K562 (cell line): ENCODE results near the gene GGA3. TPM values are rescaled to one million over a fixed set of nuclear protein-coding genes. Genes with fewer than 3 reads are reported as not detected.

Experiments used
- BHLHE40 ChIP-seq: IDR thresholded peaks from 2 replicates; pipeline ENCODE4 v1.6.1; 2011; ENCODE audit warnings: low read length, improper control_type of control experiment
- MAFF ChIP-seq: IDR thresholded peaks from 2 replicates; pipeline ENCODE4 v1.6.1; 2012; ENCODE audit warnings: low read length, improper control_type of control experiment
- MBD2 ChIP-seq: sonication (generic); IDR thresholded peaks from 2 replicates; pipeline ENCODE4 v1.6.1; 2016; ENCODE audit warnings: low read depth, borderline replicate concordance
- PPARD ChIP-seq: fragments of 250-450 bp; sonication (Bioruptor Pico); IDR thresholded peaks from 2 replicates; pipeline ENCODE4 v1.8.0; 2022; ENCODE audit warnings: inconsistent platforms, mild to moderate bottlenecking, moderate library complexity
- PRPF4 ChIP-seq: fragments of 200-400 bp; formaldehyde crosslinking; IDR thresholded peaks from one replicate; pipeline ENCODE4 v1.6.1; 2017; ENCODE audit warnings: low read length, low read depth, mild to moderate bottlenecking; ENCODE audit not compliant: insufficient read depth, poor library complexity, severe bottlenecking
- SNRNP70 ChIP-seq: fragments of 200-400 bp; formaldehyde crosslinking; optimal IDR thresholded peaks from 2 replicates; pipeline ENCODE3; 2017; ENCODE audit warnings: low read depth, low read length
- polyA plus RNA-seq, 8 experiments: library from polyadenylated mRNA; depleted of rRNA in 4 of 8; stranded (reverse) in 5 of 8; unstranded in 3 of 8; fragments of >200 nt; fragmentation: Nextera tagmentation in 2 of 8; fragmentation: Illumina TruSeq in 1 of 8; extraction: Ambion mirVana in 2 of 8; extraction: Trizol in 1 of 8; gene quantifications; 2 replicates each; pipeline versions ENCODE4 v1.2.1 to v1.2.3, GENCODE V29; 2011 to 2014; ENCODE audit warnings: inconsistent platforms in 1 of 8, missing spikeins in 1 of 8
- total RNA-seq, 7 experiments: library from RNA; depleted of rRNA in 6 of 7; stranded (reverse); fragments of >200 nt in 6 of 7; fragmentation: Illumina TruSeq in 2 of 7; extraction: Trizol in 2 of 7; gene quantifications; 2 replicates each; pipeline versions ENCODE4 v1.2.1 to v1.2.3, GENCODE V29; 2011 to 2021; ENCODE audit warnings: low replicate concordance in 1 of 7
- TF ChIP-seq, protein P1 (sequence below): sonication (generic); formaldehyde crosslinking; IDR thresholded peaks from 2 replicates; pipeline ENCODE4 v1.8.1; 2023; ENCODE audit warnings: missing genetic modification reagents, mild to moderate bottlenecking, borderline replicate concordance
- TF ChIP-seq, protein P2 (sequence below): fragments of 250-450 bp; sonication (Bioruptor Pico); IDR thresholded peaks from 2 replicates; pipeline ENCODE4 v1.4.0; 2020
- TF ChIP-seq, protein P3 (sequence below): sonication (generic); formaldehyde crosslinking; IDR thresholded peaks from 2 replicates; pipeline ENCODE4 v1.8.0; 2023; ENCODE audit warnings: mild to moderate bottlenecking, missing genetic modification reagents
- TF ChIP-seq, protein P4 (sequence below): fragments of 250-450 bp; sonication (Bioruptor Pico); IDR thresholded peaks from 2 replicates; pipeline ENCODE4 v1.5.0; 2021

GGA3 gene
- total and polyA plus RNA-seq, 9 of the 15 experiments (the other 6 are each of a cell fraction or from before 2014, with no cell fraction given) = 5.7 to 64.9 (median 25.4) TPM

DNA sequence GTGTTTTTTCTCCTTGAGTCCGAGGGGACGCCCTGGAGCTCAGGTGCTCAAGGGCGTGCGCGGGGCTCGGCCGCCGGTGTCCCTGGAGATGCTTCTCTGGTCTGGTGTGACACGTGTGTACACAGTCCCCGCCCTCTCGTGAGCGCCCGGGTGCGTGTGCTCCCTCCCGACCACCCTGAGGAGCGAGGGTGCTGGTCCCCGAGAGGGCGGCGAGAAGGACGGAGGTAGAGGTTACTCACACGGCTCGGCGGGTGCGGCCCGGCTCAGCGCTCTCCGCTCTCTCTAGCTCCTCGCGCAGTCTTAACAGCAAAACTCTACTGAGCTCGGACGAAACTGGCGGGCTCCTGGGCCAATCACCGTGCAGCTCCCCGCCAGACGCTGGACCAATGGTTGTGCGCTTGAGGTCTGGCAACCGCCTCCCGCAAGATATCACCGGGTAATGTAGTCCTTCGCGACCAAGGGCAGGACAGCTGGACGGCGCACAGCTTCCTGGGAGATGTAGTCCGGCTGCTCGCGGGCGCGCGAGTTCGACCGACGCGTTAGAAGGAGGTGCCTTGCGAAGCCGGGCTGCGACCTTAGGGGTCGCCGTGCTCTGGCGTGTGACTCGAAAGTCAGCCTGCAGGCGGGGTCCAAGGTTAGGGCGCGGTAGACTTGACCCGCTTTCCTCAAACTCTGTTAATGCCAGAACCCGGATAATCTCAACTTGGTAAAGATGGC is 27.9 kb upstream of the GGA3 start, which contains the start of gene SLC25A19 (continued):
- TF ChIP-seq, protein P1, sequence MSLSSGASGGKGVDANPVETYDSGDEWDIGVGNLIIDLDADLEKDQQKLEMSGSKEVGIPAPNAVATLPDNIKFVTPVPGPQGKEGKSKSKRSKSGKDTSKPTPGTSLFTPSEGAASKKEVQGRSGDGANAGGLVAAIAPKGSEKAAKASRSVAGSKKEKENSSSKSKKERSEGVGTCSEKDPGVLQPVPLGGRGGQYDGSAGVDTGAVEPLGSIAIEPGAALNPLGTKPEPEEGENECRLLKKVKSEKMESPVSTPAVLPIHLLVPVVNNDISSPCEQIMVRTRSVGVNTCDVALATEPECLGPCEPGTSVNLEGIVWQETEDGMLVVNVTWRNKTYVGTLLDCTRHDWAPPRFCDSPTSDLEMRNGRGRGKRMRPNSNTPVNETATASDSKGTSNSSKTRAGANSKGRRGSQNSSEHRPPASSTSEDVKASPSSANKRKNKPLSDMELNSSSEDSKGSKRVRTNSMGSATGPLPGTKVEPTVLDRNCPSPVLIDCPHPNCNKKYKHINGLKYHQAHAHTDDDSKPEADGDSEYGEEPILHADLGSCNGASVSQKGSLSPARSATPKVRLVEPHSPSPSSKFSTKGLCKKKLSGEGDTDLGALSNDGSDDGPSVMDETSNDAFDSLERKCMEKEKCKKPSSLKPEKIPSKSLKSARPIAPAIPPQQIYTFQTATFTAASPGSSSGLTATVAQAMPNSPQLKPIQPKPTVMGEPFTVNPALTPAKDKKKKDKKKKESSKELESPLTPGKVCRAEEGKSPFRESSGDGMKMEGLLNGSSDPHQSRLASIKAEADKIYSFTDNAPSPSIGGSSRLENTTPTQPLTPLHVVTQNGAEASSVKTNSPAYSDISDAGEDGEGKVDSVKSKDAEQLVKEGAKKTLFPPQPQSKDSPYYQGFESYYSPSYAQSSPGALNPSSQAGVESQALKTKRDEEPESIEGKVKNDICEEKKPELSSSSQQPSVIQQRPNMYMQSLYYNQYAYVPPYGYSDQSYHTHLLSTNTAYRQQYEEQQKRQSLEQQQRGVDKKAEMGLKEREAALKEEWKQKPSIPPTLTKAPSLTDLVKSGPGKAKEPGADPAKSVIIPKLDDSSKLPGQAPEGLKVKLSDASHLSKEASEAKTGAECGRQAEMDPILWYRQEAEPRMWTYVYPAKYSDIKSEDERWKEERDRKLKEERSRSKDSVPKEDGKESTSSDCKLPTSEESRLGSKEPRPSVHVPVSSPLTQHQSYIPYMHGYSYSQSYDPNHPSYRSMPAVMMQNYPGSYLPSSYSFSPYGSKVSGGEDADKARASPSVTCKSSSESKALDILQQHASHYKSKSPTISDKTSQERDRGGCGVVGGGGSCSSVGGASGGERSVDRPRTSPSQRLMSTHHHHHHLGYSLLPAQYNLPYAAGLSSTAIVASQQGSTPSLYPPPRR (CRISPR knock-in tag) = no peak
- TF ChIP-seq SNRNP70 (no peak), PRPF4 (no peak), PPARD (CRISPR knock-in tag) (no peak), MAFF (no peak), BHLHE40 (peak; percentile 78), MBD2 (peak; percentile 98)
- TF ChIP-seq, protein P2, sequence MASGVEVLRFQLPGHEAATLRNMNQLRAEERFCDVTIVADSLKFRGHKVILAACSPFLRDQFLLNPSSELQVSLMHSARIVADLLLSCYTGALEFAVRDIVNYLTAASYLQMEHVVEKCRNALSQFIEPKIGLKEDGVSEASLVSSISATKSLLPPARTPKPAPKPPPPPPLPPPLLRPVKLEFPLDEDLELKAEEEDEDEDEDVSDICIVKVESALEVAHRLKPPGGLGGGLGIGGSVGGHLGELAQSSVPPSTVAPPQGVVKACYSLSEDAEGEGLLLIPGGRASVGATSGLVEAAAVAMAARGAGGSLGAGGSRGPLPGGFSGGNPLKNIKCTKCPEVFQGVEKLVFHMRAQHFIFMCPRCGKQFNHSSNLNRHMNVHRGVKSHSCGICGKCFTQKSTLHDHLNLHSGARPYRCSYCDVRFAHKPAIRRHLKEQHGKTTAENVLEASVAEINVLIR (CRISPR knock-in tag) = peak; percentile 56; the same call in 1 of the 2 replicates
- TF ChIP-seq, protein P3, sequence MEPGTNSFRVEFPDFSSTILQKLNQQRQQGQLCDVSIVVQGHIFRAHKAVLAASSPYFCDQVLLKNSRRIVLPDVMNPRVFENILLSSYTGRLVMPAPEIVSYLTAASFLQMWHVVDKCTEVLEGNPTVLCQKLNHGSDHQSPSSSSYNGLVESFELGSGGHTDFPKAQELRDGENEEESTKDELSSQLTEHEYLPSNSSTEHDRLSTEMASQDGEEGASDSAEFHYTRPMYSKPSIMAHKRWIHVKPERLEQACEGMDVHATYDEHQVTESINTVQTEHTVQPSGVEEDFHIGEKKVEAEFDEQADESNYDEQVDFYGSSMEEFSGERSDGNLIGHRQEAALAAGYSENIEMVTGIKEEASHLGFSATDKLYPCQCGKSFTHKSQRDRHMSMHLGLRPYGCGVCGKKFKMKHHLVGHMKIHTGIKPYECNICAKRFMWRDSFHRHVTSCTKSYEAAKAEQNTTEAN = no peak
- TF ChIP-seq, protein P4, sequence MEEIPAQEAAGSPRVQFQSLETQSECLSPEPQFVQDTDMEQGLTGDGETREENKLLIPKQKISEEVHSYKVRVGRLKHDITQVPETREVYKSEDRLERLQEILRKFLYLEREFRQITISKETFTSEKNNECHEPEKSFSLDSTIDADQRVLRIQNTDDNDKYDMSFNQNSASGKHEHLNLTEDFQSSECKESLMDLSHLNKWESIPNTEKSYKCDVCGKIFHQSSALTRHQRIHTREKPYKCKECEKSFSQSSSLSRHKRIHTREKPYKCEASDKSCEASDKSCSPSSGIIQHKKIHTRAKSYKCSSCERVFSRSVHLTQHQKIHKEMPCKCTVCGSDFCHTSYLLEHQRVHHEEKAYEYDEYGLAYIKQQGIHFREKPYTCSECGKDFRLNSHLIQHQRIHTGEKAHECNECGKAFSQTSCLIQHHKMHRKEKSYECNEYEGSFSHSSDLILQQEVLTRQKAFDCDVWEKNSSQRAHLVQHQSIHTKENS (CRISPR knock-in tag) = no peak
